Measurements from ENCODE around the gene C6orf132. TPM values are rescaled to one million over a fixed set of nuclear protein-coding genes. Genes with fewer than 3 reads are reported as not detected.

The C6orf132 gene
- total RNA-seq, 4 donors from 2014 or later: 26.1 to 96.9 (median 43.2) TPM

DNA sequence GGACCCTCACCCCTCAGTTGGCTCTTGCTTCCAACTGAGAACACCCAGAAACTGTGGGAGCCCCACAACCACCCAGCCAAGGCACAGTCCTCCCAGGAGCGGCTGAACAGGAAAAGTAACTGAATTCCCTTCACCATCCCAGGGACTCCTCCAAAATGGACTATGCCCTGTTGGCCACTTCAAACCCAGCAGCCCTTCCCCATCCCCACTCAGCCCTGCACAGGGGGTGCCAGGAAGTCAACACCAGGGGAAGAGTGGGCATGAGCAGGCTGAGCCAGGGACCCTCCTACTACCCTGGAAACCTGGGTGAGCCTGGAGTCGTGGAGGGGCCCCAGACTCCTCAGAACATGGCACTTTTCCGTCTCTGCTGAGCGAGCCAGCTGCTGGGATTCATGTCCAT is 42.1 kb upstream of the C6orf132 start:
- intact Hi-C loops (cut with DNase I; ENCODE audit: low total_unique reads): no loop called here
- no peaks in the 10 kb centered on the region for H3K27me3 ChIP-seq
- H3K9me3 ChIP-seq: no peaks in the 10 kb centered on the region
- H3K4me1 ChIP-seq: no peaks in the 10 kb centered on the region
- no peak overlapping the region for H3K27ac ChIP-seq
- no peak for TF ChIP-seq POLR2AphosphoS5 (IDR thresholded peaks at IDR 0.05)
- TF ChIP-seq, protein P1, sequence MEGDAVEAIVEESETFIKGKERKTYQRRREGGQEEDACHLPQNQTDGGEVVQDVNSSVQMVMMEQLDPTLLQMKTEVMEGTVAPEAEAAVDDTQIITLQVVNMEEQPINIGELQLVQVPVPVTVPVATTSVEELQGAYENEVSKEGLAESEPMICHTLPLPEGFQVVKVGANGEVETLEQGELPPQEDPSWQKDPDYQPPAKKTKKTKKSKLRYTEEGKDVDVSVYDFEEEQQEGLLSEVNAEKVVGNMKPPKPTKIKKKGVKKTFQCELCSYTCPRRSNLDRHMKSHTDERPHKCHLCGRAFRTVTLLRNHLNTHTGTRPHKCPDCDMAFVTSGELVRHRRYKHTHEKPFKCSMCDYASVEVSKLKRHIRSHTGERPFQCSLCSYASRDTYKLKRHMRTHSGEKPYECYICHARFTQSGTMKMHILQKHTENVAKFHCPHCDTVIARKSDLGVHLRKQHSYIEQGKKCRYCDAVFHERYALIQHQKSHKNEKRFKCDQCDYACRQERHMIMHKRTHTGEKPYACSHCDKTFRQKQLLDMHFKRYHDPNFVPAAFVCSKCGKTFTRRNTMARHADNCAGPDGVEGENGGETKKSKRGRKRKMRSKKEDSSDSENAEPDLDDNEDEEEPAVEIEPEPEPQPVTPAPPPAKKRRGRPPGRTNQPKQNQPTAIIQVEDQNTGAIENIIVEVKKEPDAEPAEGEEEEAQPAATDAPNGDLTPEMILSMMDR (IDR thresholded peaks at IDR 0.05): no peak
- no peak for TF ChIP-seq POLR2A (IDR thresholded peaks at IDR 0.05)
- no peak for TF ChIP-seq EP300 (IDR thresholded peaks at IDR 0.05; ENCODE audit: low read depth)
- WGBS, 2 donors (ENCODE audit: low coverage in 1 of 2): 86% methylated on average over 4 of the region's 4 CpGs; no CpG with 5 or more reads in 1 of the 2 donors
- in situ Hi-C loops (cut with MboI; ENCODE audit: low pct_ligation_motif_present in 1 of 4, low pct_unique_long_range_greater_than_20kb in 1 of 4, low sequenced_read_pairs in 3 of 4): no loop called here
- no peaks in the 10 kb centered on the region for H3K36me3 ChIP-seq
- H3K4me3 ChIP-seq: no peak overlapping the region
- no peak for DNase-seq

DNA sequence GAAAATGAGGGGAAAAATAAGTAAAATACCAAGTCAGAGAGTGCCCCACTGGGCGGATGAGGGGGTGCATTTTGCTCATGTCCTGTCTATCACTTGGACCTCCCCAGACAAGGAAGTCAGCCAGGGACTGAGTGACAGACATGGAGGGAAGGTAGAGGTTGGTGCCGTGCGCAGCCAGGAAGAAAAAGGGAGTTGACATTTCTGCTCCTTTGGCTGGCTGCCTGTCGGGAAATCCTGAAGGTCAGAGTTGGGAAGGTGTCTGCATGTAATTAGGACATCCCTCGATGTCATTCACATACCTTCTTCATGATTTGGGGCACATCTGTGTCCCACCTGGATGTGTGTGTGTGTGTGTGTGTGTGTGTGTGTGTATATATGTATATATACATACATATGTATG is 39.7 kb upstream of the C6orf132 start:
- H3K27me3 ChIP-seq: no peaks in the 10 kb centered on the region
- in situ Hi-C loops (cut with MboI; ENCODE audit: low pct_ligation_motif_present in 1 of 4, low pct_unique_long_range_greater_than_20kb in 1 of 4, low sequenced_read_pairs in 3 of 4): no loop called here
- DNase-seq: no peak
- intact Hi-C loops (cut with DNase I; ENCODE audit: low total_unique reads): no loop called here
- WGBS, 2 donors (ENCODE audit: low coverage in 1 of 2): 59 to 73% methylated on average over 5 of the region's 5 CpGs
- no peaks in the 10 kb centered on the region for H3K9me3 ChIP-seq
- no peak for TF ChIP-seq POLR2A (IDR thresholded peaks at IDR 0.05)
- TF ChIP-seq EP300 (IDR thresholded peaks at IDR 0.05; ENCODE audit: low read depth): no peak
- TF ChIP-seq POLR2AphosphoS5 (IDR thresholded peaks at IDR 0.05): no peak
- TF ChIP-seq, protein P1 (IDR thresholded peaks at IDR 0.05): no peak
- no peak overlapping the region for H3K4me3 ChIP-seq
- H3K27ac ChIP-seq: no peak overlapping the region
- H3K4me1 ChIP-seq: no peaks in the 10 kb centered on the region
- no peaks in the 10 kb centered on the region for H3K36me3 ChIP-seq

DNA sequence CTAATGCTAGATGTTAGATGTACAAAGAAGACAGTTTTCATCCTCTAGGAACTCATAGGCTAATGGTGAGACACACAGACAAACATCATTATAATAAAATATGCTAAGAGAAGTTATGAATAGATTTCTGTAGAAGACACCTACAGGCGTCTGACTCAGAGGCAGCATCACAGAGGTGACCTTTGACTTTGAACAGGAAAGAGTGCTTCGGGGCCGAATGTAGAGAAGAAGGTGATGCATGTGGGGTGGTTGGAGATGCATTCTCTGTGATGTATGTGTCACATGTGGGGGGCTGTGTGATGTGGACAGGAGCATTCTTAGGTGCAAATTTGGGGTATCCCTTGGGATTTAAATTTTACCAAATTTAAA is 37.5 kb upstream of the C6orf132 start:
- H3K36me3 ChIP-seq: no peaks in the 10 kb centered on the region
- in situ Hi-C loops (cut with MboI; ENCODE audit: low pct_ligation_motif_present in 1 of 4, low pct_unique_long_range_greater_than_20kb in 1 of 4, low sequenced_read_pairs in 3 of 4): no loop called here
- WGBS, 2 donors (ENCODE audit: low coverage in 1 of 2): 50 to 56% methylated on average over 1 to 3 of the region's 3 CpGs

DNA sequence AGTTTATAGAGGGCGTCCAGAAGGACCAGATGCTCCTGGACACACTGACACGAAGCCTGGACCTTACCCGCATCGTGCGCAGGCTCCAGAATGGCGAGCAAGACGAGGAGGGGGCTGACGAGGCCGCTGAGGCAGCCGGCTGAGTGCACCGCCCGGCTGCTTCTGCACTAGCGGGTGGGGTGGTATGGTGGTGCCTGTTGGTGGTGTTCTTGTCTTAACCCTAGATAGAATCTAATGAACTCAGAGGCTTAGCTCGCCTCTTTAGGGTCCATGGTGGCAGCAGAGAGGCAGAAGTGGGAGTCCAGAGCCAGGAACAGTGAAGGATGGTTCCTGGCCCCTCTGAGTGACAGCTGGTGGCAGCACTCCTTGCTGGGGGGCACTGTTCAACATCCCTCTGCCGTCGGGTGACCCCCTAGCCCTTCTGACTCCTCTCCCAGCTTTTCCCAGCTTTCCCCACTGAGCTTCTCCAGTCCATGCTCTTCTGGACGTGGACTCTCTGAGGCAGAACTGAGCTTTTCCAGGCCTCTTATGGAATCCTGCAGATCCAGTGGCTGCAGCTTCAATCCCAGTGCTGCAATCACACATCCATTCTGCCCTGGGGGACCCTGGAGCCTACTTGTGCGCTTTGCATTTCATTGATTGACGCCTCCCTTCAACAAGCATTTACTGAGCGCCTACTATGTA is 37.0 kb upstream of the C6orf132 start:
- TF ChIP-seq POLR2AphosphoS5 (IDR thresholded peaks at IDR 0.05): no peak
- no peak for TF ChIP-seq POLR2A (IDR thresholded peaks at IDR 0.05)
- TF ChIP-seq, protein P1 (IDR thresholded peaks at IDR 0.05): no peak
- no peak for TF ChIP-seq EP300 (IDR thresholded peaks at IDR 0.05; ENCODE audit: low read depth)
- Histone ChIP-seq H3K4me3 (no peak overlapping the region), H3K4me1 (no peaks in the 10 kb centered on the region), H3K27me3 (no peaks in the 10 kb centered on the region), H3K9me3 (no peaks in the 10 kb centered on the region), H3K27ac (no peak overlapping the region), H3K36me3 (no peaks in the 10 kb centered on the region)
- WGBS, 2 donors (ENCODE audit: low coverage in 1 of 2): 93% methylated on average over 20 of the region's 20 CpGs; no CpG with 5 or more reads in 1 of the 2 donors
- intact Hi-C loops (cut with DNase I; ENCODE audit: low total_unique reads) (no loop called here), in situ Hi-C loops (cut with MboI; ENCODE audit: low pct_ligation_motif_present in 1 of 4, low pct_unique_long_range_greater_than_20kb in 1 of 4, low sequenced_read_pairs in 3 of 4) (no loop called here)
- DNase-seq: no peak

More for the DNA sequence above, 37.5 kb upstream of the C6orf132 start:
- Histone ChIP-seq H3K27me3 (no peaks in the 10 kb centered on the region), H3K4me3 (no peak overlapping the region), H3K9me3 (no peaks in the 10 kb centered on the region), H3K4me1 (no peaks in the 10 kb centered on the region), H3K27ac (no peak overlapping the region)
- no peak for DNase-seq
- TF ChIP-seq POLR2A (IDR thresholded peaks at IDR 0.05): no peak
- TF ChIP-seq EP300 (IDR thresholded peaks at IDR 0.05; ENCODE audit: low read depth): no peak
- TF ChIP-seq, protein P1 (IDR thresholded peaks at IDR 0.05): no peak
- TF ChIP-seq POLR2AphosphoS5 (IDR thresholded peaks at IDR 0.05): no peak
- intact Hi-C loops (cut with DNase I; ENCODE audit: low total_unique reads): no loop called here
